HG03439 (cell line): Measurements from ENCODE around the gene TMEM182.

Experiments
- ATAC-seq: cut with Tn5 transposase; IDR thresholded peaks from one replicate; pipeline ENCODE4 v1.9.1; 2021; ENCODE audit warnings: mild to moderate bottlenecking, moderate library complexity; ENCODE audit not compliant: unreplicated experiment

TMEM182 gene

DNA sequence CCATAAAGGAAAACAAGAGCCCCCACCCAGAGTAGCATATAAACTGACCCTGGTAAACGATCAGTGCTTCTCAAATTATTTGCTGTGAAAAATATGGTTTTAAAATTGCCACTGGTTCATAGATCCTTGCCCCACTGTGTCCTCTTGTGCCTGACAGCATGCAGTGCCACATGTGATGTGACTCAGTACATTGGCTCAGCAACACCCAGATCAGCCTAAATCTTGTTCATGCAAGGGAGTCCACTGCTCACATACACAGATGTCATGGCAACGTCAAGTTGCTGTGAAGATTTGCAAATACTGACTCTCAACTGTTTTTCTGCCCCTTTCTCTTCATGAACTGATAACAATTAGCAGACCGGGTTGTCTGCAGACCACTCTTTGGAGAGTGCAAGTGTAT, 91.0 kb downstream of the TMEM182 start:
- ATAC-seq = no peak
